Forelimb muscle (tissue), 1 donor: ENCODE results near the gene CCL16. TPM values are rescaled to one million over a fixed set of nuclear protein-coding genes. Genes with fewer than 3 reads are reported as not detected.
"Not testable (repeated sequence)": the region's sequence is repeated elsewhere in the genome, so short reads cannot be mapped to it uniquely, and the experiment has no call there.

ENCODE experiments used
- DNase-seq: peaks from one replicate; pipeline ENCODE4 v3.0.0-alpha.2; 2013; ENCODE audit warnings: low read depth
- polyA plus RNA-seq: library from polyadenylated mRNA; unstranded; fragments of 120-200 nt; gene quantifications from one replicate; pipeline ENCODE4 v1.2.1, GENCODE V29; 2013; ENCODE audit not compliant: insufficient read length

The CCL16 gene
- polyA plus RNA-seq, 1 donor: 0.39 TPM

DNA sequence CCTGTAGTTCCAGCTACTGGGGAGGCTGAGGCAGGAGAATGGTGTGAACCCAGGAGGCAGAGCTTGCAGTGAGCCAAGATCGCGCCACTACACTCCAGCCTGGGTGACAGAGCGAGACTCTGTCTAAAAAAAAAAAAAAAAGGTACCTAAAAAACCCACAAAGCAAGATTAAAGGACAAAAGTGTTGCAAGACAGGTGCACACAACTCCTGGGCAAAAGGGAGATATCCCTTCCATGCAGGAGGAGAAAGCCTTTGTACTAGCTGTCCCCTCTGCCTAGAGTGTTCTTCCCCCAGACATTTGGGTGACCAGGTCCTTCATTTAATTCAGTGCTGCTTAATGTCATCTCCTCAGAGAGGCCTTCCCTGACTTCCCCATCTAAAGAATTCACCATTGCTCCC, 42.8 kb downstream of the CCL16 start:
- not testable (repeated sequence) for DNase-seq

DNA sequence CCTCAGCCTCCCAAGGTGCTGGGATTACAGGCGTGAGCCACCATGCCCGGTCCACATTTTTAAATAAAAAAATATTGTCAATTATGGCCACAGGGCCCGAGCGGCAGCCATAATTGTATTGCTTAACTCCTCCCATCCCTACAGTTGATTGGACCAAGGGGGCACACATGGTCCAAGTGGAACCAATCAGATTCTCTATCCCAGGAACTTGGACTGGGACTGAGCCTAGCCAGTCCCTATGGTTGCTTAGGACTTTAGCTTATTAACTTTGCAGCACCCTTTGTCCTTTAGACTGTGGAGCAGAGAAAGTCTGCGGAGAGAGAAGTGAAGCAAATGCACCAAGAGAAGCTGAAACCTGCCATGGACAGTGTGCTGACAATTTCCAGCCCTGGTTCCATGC, 45.2 kb downstream of the CCL16 start:
- no peak for DNase-seq

GRCh38 chr17:35934760-35935159, 46.5 kb downstream of the CCL16 start:
- no peak for DNase-seq

GRCh38 chr17:35932586-35932985, 48.7 kb downstream of the CCL16 start:
- no peak for DNase-seq

GRCh38 chr17:35931794-35932425, 49.4 kb downstream of the CCL16 start:
- DNase-seq: peak; percentile 6

- DNase-seq: peak; percentile 25
Measured at GRCh38 chr17:35930211-35931065, 50.9 kb downstream of the CCL16 start, which contains the start of gene RDM1. Gene RDM1 (minus strand): TSS chr17:35930773. CDS start chr17:35930727, 46 bp downstream.

- DNase-seq: no peak
Measured at GRCh38 chr17:35927714-35928113, 53.6 kb downstream of the CCL16 start.

Other genes with a start within 250 kb of the CCL16 start
- gene RASL10B, start 249.9 kb downstream of the CCL16 start, polyA plus RNA-seq: 3.1 TPM
- gene GAS2L2, start 228.3 kb downstream of the CCL16 start, polyA plus RNA-seq: not detected
- gene C17orf50, start 220.6 kb downstream of the CCL16 start, polyA plus RNA-seq: not detected
- 3.6 TPM for gene MMP28, start 185.9 kb downstream of the CCL16 start, polyA plus RNA-seq
- gene TAF15, start 172.0 kb downstream of the CCL16 start, polyA plus RNA-seq: 110 TPM
- gene HEATR9, start 112.6 kb downstream of the CCL16 start, polyA plus RNA-seq: 0.10 TPM
- 1.2 TPM for gene CCL5, start 101.1 kb downstream of the CCL16 start, polyA plus RNA-seq
- 0.28 TPM for gene RDM1, start 50.7 kb downstream of the CCL16 start, polyA plus RNA-seq
- not detected for gene LYZL6, start 37.8 kb downstream of the CCL16 start, polyA plus RNA-seq
- 34.6 TPM for gene CCL14, start 5.2 kb upstream of the CCL16 start, polyA plus RNA-seq
- gene CCL15, start 20.1 kb upstream of the CCL16 start, polyA plus RNA-seq: not detected
- gene CCL23, start 36.5 kb upstream of the CCL16 start, polyA plus RNA-seq: not detected
- gene CCL18, start 82.8 kb upstream of the CCL16 start, polyA plus RNA-seq: not detected
- gene CCL3, start 108.6 kb upstream of the CCL16 start, polyA plus RNA-seq: 3.1 TPM
- 0.76 TPM for gene CCL4, start 122.3 kb upstream of the CCL16 start, polyA plus RNA-seq
- 14.6 TPM for gene TBC1D3B, start 195.1 kb upstream of the CCL16 start, polyA plus RNA-seq
- 0.43 TPM for gene CCL3L1, start 215.3 kb upstream of the CCL16 start, polyA plus RNA-seq
- 0.65 TPM for gene CCL4L2, start 229.6 kb upstream of the CCL16 start, polyA plus RNA-seq